Midbrain (tissue), 1 donor: ENCODE data around the gene TCTN3.
"Not testable (repeated sequence)": the region's sequence is repeated elsewhere in the genome, so short reads cannot be mapped to it uniquely, and the experiment has no call there.

Experiments
- DNase-seq: peaks from one replicate; lab custom pipeline; 2025; lab: John Stamatoyannopoulos, UW

Gene TCTN3

DNA sequence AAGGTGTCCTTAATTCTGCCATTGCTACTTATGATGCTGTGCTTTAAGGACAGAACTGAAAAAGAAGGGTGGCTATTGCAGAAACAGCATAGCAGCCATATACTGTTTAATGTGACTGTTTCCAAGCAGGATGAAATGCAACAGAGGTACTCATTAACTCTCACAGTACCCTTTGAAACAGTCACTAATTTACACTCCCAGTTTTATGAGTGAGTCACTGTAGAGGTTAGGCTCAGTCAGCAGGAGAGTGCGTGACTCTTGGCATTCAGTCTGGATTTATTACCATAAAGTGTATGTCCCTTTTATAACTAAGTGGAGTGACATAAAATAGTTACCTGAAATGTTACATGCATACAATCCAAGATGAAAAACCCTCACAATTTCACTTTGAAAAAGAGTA, 64.9 kb downstream of the TCTN3 start:
- DNase-seq, result no peak

DNA sequence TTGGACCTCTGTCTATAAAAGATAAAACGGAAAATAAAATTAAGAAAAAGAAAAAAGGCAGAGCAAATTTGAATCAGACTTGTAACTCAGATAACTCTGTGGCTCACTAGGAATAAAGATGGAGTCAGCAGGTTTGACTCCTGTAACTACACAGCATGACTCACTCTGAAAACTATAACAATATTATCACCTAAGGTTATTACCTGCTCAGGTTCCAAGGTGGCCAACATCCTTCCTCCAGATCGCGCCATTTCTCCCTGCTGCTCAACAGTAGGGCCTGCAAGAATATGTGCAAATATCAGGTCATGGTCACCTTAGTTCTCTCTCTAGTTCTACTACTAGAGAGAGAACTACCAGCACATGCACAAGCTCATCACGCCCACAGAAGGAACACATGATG, 67.2 kb downstream of the TCTN3 start:
- DNase-seq, result no peak

DNA sequence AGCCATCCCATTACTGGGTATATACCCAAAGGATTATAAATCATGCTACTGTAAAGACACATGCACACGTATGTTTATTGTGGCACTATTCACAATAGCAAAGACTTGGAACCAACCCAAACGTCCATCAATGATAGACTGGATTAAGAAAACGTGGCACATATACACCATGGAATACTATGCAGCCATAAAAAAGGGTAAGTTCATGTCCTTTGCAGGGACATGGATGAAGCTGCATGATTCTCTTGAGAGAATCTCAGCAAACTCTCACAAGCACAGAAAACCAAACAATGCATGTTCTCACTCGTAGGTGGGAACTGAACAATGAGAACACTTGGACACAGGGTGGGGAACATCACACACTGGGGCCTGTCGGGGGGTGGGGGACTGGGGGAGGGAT, 73.3 kb downstream of the TCTN3 start:
- DNase-seq, result not testable (repeated sequence)

- DNase-seq, result no peak
Measured at GRCh38 chr10:95618101-95618500, 75.6 kb downstream of the TCTN3 start.

DNA sequence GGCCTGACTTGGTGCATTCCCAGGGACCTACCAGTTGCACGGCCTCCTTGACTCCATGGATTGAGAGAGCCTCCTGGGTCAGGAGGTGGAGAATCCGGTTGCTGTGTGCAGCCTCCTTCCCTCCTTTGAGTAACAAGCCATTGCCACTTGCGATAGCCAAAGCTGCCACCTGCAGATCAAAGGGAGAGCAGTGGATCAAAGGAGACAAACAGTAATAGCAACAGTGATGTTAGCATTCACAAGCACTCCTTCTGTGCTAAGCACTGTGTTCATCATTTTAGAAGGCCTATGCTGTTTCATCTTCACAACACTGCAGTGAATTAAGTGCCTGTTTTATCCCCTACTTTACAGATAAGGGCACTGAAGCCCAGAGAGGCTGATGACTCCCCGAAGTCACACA, 77.3 kb downstream of the TCTN3 start:
- DNase-seq, result no peak
